SIG-M5 (cell line): ENCODE data around the gene CCDC6.
"Not testable (repeated sequence)": the region's sequence is repeated elsewhere in the genome, so short reads cannot be mapped to it uniquely, and the experiment has no call there.

Experiments used
- DNase-seq: peaks from one replicate; lab custom pipeline; 2025; lab: John Stamatoyannopoulos, UW

The CCDC6 gene

DNA sequence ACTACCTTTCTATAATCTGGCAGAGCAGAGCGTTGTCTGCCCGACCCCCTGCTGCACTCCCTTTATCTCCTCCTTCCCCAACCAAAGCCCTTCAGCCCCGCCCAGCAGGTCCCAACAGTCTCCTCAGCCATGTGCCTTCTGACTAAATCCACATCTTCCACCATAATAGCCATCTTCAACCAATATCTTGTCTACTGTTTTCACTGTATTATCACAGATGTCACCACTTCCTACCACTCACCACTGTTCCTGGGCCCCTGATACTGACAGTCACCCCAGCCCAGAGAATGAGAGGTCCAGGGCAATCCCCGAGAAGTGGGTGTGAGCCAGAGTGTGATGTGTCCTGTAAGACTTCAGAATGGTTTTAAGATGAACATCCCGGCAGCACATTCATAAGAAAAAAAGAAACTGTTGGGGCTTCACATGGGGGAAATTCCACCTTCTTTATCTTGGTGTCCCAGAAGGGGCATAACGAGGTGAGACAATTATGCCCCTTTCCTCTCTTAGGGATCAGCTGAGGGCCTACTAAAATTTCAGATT, 25.3 kb downstream of the CCDC6 start:
- no peak for DNase-seq

DNA sequence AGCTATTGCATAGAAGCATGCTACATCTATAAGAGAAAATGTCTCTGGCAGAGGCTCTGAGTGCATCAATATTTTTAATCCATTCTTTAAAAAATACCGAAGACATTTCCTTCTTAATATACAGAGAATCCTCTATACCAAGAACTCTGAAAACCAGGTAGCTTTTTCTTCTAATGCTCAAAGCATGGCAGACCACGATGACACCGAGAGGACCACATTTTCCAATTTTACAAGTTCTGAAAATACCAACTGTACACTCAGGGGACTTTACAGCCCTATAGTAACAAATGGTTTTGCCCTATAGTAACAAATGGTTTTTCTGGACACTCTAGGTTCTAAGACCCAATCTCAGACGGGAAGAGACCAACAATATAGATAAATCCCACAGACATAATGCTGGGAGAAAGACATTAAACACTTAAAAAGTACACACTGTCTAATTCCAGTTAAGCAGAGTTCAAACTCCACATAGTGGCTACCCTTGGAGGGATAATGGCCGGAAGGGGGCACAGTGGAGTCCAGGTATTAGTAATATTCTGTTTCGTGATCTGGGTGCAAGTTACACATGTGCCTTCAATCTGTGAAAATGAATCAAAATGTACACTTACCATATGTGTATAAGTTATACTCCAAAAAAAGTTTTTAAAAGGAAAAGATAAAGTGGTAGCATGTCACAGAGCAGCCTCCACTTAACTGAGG, 26.2 kb downstream of the CCDC6 start:
- no peak for DNase-seq

DNA sequence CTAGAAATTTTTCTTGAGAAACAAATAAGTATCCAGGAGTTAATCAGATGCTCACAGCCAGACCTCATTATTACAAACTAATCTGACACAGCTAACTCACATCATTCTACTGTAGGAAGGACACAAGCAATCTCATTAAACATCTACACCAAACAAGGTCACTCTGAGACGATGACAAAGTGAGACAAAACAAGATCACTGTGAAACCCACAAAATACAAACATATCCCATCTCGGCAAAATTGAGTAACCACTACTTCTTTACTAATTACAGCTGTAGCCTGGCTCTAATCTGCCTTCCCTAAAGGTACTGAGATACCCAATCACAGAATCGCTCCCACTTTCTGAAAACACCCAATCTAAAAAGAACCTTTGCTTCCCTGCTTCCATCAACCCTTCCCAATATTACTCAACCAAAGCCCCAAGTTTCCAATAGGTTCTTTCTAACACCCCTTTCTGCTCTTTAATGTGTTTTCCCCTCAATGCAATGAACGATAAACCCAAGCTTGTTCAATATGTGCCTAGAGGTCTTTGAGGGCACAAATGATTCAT, 26.9 kb downstream of the CCDC6 start:
- DNase-seq = no peak

DNA sequence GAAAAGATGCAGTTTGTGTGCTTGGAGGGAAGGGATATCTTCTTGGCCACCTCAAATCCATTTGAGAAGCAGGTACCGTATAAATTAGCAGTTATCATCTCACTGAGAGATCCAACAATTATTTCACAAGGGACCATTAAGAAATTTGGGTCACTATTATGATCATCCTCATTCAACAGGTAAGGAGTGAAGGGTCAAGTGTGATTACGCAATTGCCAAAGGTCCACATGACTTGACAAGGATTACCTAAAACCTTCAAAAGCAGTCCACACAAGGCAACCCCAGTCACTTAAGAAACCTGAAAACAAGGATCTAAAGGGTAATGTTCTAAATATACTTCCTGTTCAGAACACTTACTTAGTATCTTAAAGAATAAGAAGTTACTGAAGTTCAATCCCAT, 27.4 kb downstream of the CCDC6 start:
- DNase-seq = no peak

DNA sequence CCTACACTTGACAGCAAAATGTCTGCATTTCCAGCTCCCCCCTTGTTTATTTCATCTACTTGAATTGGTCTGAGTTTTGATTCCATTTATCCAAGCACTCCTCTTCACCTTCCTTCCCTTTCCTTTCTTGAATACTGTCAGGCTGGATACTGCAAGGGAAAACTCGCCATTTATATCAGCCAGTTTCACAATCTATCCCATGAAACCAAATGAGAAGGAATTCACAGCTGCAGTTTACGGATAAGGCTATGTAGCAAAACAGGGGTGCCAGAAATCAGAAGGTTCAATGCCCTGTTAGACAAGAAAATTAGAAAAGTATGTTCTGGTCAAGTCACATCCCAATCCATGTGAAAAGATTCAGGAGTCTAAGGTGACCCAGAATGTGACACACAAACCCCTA, 28.1 kb downstream of the CCDC6 start:
- DNase-seq = no peak

DNA sequence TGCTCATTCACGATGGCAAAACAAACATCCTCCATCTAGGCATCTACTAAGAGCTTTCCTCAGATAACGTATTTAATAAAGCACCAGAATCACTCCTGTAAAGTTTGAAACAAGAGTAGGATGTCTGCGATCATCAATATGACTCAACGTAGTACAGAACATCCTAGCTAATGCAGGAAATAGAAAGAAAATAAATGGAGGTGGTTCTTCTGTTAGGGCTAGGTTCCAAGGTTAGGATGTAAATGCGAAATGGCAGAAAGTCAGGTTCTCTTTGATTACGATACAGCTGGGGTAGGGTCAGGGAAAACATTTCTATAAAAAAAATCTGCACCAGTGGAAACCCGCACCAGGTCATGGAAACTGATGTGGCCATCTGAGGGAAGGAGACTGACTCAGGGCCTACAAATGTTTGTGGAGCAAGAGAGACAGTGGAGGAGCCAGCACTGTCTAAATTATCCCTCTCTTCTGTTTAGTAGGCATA, 29.1 kb downstream of the CCDC6 start:
- DNase-seq = no peak

DNA sequence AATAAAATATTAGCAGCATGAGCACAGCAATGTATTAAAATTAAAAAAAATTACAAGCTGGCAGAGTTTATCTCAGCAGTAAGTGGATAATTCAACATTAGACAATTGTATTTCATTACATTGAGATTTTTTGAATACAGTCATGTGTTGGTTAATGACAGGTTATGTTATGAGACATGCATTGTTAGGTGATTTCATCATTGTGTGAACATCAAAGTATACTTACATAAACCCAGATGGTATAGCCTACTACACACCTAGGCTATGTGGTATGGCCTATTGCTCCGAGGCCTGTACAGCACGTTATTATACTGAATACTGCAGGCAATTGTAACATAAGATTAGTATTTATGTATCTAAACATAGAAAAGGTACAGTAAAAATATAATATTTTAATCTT, 29.7 kb downstream of the CCDC6 start:
- no peak for DNase-seq

DNA sequence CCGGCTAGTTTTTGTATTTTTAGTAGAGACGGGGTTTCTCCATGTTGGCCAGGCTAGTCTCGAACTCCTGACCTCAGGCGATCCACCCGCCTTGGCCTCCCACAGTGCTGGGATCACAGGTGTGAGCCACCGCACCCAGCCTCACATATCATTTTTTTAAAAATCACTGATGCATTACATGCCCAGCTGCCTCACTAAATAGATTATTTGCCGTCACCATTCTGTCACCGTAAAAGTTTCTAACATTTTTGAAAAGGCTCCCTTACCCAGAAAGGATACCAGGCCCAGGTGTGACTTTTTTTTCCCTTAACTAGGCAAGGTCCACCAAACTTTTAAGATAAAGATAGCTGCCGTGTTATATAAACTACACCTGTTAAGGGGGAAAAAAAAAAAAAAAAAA, 30.1 kb downstream of the CCDC6 start:
- DNase-seq = not testable (repeated sequence)

DNA sequence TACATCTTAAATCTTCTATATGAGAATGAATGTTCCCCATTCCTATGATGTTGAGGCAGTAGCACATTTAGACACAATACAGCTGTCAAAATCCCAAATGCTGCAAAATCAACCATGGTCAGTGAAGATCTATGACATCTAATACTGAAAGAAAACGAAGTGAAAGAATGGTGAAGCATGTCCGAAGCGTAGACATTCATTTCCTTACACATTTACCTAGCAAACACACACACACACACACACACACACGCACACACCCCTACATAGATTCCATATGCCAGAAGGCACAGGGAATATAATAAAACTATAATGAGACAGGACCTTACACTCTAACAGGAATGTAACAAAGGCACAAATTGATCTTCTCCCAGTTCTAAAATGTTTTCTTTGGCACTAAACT, 32.5 kb downstream of the CCDC6 start:
- no peak for DNase-seq

DNA sequence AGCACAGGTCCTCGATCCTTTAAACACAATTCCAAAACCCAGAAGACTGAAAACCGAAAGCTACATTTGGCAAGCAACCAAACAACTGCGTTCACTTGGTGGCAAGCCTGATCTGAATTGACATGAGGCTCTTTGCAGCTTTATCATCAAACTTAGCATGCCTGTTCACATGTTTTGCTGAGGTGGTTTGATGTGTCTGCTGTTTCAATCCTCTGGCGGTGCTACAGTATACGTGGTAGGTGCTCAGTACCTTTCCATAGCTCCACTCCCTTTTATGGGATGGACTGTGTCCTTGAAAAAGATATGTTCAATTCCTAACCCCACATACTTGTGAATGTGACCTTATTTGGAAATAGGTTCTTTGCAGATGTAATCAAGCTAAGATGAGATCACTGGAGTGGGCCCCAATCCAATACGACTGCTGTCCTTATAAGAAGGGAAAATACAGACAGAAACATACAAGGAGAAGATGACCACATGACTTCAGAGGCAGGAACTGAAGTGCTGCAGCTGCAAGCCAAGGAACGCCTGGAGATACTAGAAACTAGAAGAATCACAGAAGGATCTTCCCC, 33.4 kb downstream of the CCDC6 start:
- DNase-seq = no peak

DNA sequence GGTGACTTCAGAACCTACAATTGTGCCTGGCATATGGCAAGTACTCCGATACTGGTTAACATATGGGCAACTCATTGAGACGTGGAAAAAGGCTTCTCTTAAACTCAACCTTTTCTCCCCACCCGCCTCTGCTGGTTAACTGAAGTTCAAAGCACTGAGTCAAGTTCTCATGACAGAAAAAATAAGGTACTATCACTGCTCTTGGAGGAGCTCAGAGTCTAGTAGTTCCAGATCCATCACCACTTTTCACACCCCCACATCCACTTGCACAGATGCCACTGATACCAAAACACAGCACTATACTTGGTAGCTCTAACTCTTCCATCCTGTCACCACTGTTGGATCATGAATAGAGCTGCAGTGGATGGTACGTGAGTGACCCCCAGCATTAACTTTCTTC, 36.2 kb downstream of the CCDC6 start:
- DNase-seq = no peak

DNA sequence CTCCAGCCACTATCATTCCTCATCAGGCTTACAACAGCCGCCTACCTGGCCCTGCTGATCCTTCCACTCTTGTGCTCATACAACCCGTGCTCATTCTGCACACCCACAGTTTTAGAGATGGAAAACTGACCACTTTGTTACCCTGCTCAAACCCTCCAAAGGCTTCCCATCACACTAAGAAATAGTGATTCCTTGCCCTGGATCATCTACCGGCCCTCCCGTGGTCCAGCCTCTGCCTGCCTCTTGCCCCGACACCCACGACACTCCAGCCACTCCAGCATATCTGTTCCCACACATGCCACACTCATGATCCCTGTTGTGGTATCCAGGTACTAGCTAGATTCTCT, 36.8 kb downstream of the CCDC6 start:
- no peak for DNase-seq

DNA sequence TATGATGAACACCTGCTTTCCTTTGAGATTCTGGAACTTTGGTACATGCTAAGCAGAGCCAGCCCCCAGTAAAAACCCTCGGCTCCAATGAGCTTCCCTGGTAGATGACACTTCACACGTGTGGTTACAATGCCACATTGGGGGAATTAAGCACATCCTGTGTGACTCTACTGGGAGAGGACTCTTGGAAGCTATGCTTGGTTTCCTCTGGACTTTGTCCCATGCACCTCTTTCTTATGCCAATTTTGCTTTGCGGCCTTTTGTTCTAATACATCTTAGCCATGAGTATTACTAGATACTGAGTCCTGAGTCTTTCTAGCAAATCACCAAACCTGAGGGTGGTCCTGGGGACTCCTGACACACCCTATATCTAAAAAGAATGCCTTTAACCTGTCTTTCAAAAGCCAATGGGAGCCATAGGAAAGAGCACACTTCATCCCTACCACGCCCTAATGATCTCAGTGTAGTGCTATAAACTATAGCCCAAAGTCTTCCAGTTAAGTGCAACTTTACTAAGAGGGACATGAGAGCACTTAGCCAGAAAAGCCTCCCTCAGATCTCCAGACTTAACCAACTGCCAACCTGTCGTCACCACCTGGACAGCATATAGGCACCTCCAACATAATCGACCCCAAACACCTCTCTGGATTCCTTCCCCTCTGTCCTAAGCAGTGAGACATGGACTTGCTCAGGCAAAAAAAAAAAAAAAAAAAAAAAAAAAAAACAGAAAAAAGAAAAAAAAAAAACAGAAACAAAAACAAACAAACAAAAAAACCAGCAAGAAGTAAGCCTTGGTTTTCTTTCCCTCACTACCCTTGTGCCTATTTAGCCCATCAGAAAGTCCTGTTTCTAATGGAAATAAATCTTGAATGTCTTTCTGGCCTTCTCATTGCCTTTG, 37.4 kb downstream of the CCDC6 start:
- no peak for DNase-seq

DNA sequence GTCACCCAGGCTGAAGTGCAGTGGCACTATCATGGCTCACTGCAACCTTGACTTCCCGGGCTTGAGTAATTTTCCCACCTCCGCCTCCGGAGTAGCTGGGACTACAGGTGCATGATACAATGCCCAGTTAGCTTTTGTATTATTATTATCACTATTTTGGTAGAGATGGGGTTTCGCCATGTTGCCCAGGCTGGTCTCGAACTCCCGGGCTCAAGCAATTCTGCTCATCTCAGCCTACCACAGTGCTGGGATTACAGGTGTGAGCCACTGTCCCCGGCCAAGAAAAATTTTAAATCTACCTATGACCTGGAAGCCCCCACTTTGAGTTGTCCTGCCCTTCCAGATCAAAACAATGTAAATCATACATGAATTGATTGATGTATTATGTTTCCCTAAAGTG, 38.8 kb downstream of the CCDC6 start:
- no peak for DNase-seq

DNA sequence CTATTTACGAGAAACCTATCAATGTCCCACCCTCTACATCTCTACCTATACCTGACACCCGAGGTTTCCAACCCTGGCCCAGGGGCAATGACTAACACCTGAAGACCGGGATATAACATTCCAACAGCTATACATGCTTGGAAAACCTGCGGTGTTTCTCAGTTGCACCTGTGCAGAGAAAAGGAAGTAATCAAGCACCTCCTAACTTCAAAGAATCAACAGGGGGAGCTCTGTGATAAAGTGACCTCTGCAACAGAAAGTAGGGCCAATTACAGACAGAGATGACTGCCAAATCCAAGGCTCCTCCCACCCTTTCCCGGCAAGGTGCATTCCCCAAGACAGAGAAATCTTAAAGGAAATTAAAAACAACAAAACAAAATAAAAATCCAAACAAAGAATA, 41.3 kb downstream of the CCDC6 start:
- DNase-seq = no peak

DNA sequence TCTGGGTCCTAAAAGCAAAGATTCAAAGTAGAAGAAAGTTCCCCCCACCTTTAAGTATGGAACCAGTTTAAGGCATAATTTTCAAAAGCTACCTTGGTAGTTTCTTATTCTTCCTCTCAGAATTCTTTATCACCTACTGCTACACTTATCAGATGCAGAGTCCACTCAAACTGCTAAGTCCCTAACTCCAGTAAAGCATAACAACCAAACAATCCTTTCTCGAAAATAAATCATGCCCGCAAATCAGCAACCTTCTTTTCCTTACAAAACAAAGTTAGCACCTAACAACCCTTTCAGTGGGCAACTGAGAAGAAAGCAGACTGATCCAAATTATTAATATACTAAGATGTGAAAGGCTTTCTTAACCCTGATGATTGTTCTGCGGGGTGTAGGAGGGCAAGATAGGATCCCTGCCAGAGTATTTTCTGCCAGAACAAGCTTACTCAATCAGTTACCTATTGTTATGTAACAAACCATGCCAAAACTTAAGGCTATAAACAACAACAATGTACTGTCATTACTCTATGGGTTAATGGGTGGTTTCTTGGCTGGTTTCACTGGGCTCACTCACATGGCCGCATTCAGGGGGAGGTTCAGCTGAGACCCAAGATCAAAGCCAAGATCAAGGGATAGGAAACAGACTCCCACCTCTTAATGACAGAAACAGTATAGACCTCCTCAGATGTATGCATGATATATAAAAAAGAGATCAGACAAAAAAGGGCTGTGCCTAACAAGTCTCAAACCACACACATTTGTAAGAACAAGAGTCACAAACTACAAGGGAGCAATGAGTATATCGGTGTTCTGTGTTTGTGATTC, 42.0 kb downstream of the CCDC6 start:
- DNase-seq = no peak

DNA sequence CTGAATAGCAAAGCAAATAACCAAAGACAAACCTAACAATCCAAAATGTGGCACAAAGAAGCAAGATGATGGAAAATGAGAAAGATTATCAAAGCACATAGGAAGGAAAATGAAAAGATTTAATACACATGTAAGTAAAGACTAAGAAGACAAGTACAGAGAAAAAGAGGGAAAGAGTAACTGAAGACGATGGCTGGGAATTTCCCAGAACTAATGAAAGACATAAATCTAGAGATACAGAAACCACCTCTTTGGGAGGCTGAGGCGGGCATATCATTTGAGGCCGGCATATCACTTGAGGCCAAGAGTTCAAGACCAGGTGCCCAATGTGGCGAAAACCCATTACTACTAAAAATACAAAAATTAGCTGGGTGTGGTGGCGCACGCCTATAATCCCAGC, 46.8 kb downstream of the CCDC6 start:
- no peak for DNase-seq

DNA sequence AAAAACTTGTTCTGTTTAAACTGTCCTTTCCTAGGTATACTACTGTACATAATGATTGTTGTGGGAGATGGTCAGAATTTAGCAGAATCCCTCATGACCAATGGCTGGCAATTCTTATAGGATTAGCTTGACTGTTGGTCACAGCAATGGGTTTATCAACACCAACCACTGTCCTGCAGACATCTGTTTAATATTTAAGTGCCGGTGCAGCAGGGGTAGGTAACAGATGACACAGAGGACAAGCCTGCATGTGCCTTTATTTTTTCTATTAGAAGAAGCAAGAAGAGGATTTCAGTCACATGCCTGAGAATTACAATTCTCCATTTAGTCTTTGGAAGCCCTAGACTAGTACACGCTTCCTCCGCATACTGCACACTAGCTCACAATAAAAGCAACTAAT, 48.4 kb downstream of the CCDC6 start:
- no peak for DNase-seq

DNA sequence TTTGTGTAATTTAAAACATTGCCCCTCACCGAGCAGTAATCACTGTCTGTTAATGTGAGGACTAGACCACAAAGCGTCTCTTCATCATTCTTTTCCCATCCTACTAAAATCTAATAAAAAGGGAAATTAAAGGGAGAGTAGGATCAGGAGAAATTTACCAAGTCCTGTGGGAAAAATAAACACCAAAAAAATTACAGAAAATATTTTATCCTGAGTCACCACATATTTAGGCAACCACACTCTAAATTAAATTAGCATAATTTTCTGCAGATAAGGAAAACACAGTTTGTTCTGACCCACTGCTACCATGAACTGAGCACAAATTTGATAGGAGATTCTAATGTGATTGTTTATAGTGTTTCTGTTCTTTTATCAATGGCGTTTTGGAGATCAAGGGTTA, 49.3 kb downstream of the CCDC6 start:
- DNase-seq = no peak

DNA sequence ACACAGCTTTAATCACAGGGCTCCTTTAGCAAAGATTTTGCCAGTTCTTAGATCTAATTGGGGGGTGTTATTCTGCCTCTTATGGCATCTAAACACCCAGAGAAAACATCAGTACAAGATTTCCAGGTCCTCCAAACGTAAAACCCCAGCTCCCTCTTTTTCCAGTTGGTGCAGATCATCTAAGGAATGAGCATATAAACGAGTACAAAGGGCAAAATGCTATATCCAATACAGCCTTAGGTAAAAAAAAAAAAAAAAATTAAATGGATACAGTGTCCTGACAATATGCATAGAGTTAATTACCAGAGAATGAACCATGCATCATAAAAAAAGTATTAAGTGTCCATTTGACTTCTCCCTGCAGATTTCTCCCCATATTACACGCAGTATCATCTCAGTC, 50.3 kb downstream of the CCDC6 start:
- no peak for DNase-seq

DNA sequence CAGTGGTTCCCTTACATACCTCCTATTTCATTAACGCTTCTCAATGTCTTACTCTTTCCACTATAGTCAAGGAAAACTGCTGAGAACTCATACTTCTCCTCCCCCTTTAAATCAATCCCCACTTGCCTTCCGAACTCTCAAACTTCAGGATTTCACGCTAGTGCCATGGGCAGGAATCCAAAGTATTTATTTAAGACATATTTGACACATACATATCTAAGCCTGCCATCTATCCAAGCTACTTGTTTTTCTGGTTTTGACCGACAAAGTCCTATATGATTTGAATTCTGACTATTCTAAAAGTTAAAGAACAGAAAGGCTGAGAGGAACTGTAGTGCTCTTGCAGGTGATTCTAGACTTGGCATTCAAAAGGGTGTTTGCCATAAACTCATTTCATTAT, 51.8 kb downstream of the CCDC6 start:
- DNase-seq = no peak

DNA sequence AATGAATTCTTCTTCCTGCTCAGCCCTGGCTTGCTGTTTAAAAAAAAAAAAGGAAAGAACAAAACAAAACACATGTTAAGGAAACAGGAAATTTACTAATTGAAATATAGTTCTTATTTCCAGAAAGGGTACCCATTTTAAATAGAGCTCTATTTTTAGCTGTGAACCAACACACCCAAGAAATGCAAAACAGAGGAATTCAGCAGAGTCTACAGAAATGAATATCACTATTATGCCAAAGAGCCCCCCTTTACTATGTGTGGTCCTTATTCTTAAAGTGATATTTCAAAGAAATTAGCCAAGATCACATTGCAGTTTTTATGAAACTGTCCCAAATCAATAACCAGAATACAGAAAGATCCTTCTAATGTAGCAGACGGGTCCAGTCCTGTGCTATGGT, 53.7 kb downstream of the CCDC6 start:
- no peak for DNase-seq
